Measurements from ENCODE around the gene NADSYN1.

Gene NADSYN1

GRCh38 chr11:71491940-71492339, 38.9 kb downstream of the NADSYN1 start (continued):
- TF ChIP-seq ZNF624 (tag by site-specific recombination; IDR thresholded peaks at IDR 0.05) (no peak), ZNF174 (tag by site-specific recombination; IDR thresholded peaks at IDR 0.05) (no peak)
- TF ChIP-seq, protein P1, sequence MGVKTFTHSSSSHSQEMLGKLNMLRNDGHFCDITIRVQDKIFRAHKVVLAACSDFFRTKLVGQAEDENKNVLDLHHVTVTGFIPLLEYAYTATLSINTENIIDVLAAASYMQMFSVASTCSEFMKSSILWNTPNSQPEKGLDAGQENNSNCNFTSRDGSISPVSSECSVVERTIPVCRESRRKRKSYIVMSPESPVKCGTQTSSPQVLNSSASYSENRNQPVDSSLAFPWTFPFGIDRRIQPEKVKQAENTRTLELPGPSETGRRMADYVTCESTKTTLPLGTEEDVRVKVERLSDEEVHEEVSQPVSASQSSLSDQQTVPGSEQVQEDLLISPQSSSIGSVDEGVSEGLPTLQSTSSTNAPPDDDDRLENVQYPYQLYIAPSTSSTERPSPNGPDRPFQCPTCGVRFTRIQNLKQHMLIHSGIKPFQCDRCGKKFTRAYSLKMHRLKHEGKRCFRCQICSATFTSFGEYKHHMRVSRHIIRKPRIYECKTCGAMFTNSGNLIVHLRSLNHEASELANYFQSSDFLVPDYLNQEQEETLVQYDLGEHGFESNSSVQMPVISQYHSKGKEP (tag by site-specific recombination; IDR thresholded peaks at IDR 0.05), result no peak
- TF ChIP-seq, protein P2, sequence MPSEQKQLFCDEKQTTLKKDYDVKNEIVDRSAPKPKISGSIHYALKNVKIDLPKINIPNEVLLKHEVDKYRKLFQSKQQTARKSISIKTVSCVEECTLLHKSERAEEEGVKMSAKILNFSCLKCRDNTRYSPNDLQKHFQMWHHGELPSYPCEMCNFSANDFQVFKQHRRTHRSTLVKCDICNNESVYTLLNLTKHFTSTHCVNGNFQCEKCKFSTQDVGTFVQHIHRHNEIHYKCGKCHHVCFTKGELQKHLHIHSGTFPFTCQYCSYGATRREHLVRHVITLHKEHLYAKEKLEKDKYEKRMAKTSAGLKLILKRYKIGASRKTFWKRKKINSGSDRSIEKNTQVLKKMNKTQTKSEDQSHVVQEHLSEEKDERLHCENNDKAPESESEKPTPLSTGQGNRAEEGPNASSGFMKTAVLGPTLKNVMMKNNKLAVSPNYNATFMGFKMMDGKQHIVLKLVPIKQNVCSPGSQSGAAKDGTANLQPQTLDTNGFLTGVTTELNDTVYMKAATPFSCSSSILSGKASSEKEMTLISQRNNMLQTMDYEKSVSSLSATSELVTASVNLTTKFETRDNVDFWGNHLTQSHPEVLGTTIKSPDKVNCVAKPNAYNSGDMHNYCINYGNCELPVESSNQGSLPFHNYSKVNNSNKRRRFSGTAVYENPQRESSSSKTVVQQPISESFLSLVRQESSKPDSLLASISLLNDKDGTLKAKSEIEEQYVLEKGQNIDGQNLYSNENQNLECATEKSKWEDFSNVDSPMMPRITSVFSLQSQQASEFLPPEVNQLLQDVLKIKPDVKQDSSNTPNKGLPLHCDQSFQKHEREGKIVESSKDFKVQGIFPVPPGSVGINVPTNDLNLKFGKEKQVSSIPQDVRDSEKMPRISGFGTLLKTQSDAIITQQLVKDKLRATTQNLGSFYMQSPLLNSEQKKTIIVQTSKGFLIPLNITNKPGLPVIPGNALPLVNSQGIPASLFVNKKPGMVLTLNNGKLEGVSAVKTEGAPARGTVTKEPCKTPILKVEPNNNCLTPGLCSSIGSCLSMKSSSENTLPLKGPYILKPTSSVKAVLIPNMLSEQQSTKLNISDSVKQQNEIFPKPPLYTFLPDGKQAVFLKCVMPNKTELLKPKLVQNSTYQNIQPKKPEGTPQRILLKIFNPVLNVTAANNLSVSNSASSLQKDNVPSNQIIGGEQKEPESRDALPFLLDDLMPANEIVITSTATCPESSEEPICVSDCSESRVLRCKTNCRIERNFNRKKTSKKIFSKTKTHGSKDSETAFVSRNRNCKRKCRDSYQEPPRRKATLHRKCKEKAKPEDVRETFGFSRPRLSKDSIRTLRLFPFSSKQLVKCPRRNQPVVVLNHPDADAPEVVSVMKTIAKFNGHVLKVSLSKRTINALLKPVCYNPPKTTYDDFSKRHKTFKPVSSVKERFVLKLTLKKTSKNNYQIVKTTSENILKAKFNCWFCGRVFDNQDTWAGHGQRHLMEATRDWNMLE (tag by site-specific recombination; conservative IDR thresholded peaks at IDR 0.05; ENCODE audit: low read depth), result no peak

- CTCF ChIA-PET, result no interaction called here
- no peak overlapping the region for H3K27ac ChIP-seq (ENCODE audit: extremely low read depth, low read depth, low read length)
- H3K36me3 ChIP-seq (ENCODE audit: control insufficient read depth in 2 of 2, insufficient read depth in 1 of 2, low read length in 2 of 2), result peaks cover 0 to 79% of the 10 kb centered on the region in 2 experiments; a peak in 1 of 3 replicates
Observed at GRCh38 chr11:71495286-71496230, 42.6 kb downstream of the NADSYN1 start.

More at GRCh38 chr11:71495286-71496230, 42.6 kb downstream of the NADSYN1 start:
- TF ChIP-seq ZNF488 (tag by site-specific recombination; IDR thresholded peaks at IDR 0.05) (no peak), MYNN (tag by site-specific recombination; IDR thresholded peaks at IDR 0.05; ENCODE audit: borderline replicate concordance) (no peak), ZNF148 (tag by site-specific recombination; IDR thresholded peaks at IDR 0.05; ENCODE audit: borderline replicate concordance) (no peak), ZNF366 (tag by site-specific recombination; conservative IDR thresholded peaks at IDR 0.05) (no peak), ZSCAN16 (tag by site-specific recombination; IDR thresholded peaks at IDR 0.05) (no peak), YY2 (tag by site-specific recombination; IDR thresholded peaks at IDR 0.05) (no peak), SALL2 (tag by site-specific recombination; IDR thresholded peaks at IDR 0.05; ENCODE audit: borderline replicate concordance) (no peak), ZNF138 (tag by site-specific recombination; IDR thresholded peaks at IDR 0.05; ENCODE audit: borderline replicate concordance) (no peak), ZNF830 (tag by site-specific recombination; IDR thresholded peaks at IDR 0.05; ENCODE audit: low read depth) (no peak), ZNF132 (tag by site-specific recombination; IDR thresholded peaks at IDR 0.05; ENCODE audit: borderline replicate concordance) (no peak)
- TF ChIP-seq, protein P3, sequence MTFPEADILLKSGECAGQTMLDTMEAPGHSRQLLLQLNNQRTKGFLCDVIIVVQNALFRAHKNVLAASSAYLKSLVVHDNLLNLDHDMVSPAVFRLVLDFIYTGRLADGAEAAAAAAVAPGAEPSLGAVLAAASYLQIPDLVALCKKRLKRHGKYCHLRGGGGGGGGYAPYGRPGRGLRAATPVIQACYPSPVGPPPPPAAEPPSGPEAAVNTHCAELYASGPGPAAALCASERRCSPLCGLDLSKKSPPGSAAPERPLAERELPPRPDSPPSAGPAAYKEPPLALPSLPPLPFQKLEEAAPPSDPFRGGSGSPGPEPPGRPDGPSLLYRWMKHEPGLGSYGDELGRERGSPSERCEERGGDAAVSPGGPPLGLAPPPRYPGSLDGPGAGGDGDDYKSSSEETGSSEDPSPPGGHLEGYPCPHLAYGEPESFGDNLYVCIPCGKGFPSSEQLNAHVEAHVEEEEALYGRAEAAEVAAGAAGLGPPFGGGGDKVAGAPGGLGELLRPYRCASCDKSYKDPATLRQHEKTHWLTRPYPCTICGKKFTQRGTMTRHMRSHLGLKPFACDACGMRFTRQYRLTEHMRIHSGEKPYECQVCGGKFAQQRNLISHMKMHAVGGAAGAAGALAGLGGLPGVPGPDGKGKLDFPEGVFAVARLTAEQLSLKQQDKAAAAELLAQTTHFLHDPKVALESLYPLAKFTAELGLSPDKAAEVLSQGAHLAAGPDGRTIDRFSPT (tag by site-specific recombination; IDR thresholded peaks at IDR 0.05), result no peak
- H3K4me3 ChIP-seq (ENCODE audit: low read depth, low read length), result no peak overlapping the region
- POLR2A ChIA-PET, result no interaction called here
- no peaks in the 10 kb centered on the region for H3K4me1 ChIP-seq (ENCODE audit: control insufficient read depth, insufficient read depth, low read length)
- H3K9me3 ChIP-seq (ENCODE audit: control insufficient read depth, insufficient read depth, low read depth, low read length), result no peaks in the 10 kb centered on the region
